Left cardiac atrium (tissue), 4 donors: Measurements from ENCODE around the gene ITPR2. TPM values are rescaled to one million over a fixed set of nuclear protein-coding genes. Genes with fewer than 3 reads are reported as not detected.

Source experiments
- ATAC-seq, 2 donors: fragments of 200-7000 bp; cut with Tn5 transposase; one replicate each; pipeline ENCODE4 v1.9.1; 2020; ENCODE audit warnings: mild to moderate bottlenecking in 2 of 2, moderate library complexity in 2 of 2
- DNase-seq: peaks from one replicate; pipeline ENCODE4 v3.0.0-alpha.2; 2020
- intact Hi-C, 2 donors: fragments of 100-400 bp; cut with DNase I; formaldehyde crosslinking; loops; one replicate each; pipeline versions ENCODE4 v1.14.1 to v1.15.1; 2022 to 2023
- total RNA-seq, 2 donors: library from RNA; stranded (reverse); fragmentation: NEBNext Ultra II Directional; extraction: Animal tissue kit (Norgen Biotek cat#: 25700); gene quantifications; one replicate each; pipeline ENCODE4 v1.2.1, GENCODE V29; 2021
- donor health status: DM: no; HTN: yes; CAD: no.
- donor health status: DM: no; HTN: yes; CAD: no; lungs with severe emphysema.
- donor health status: DM: yes; HTN: yes; CAD: no.
- donor health status: Dilated cardiomyopathy.

The ITPR2 gene
- total RNA-seq, 2 donors from 2014 or later, result 25.4 to 26.7 TPM

DNA sequence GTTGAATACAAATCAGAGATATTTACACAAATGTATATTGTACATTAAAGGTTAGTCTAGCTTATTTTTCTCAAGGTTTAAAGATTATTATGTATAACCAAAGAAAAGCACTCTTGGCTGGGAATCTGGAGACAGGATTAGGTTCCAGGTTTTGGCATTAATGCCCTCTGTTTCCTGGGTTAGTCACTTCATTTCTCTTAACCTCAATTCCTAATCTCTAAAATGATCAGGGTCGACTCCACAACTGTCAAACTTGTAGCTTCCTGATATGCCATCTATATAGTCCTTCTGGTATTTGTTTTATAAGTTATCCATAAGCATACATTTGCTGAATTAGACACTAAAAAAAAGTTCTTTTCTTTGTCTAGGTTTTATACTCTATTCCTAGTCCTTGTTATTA lies 2.6 kb downstream of the ITPR2 start:
- ATAC-seq, result no peak
- DNase-seq, result no peak
- intact Hi-C loops, result loop anchor here in 1 of 2 donors (10.0 kb wide), 1 partner anchor 54 kb away; no protein-coding TSS in a partner anchor

DNA sequence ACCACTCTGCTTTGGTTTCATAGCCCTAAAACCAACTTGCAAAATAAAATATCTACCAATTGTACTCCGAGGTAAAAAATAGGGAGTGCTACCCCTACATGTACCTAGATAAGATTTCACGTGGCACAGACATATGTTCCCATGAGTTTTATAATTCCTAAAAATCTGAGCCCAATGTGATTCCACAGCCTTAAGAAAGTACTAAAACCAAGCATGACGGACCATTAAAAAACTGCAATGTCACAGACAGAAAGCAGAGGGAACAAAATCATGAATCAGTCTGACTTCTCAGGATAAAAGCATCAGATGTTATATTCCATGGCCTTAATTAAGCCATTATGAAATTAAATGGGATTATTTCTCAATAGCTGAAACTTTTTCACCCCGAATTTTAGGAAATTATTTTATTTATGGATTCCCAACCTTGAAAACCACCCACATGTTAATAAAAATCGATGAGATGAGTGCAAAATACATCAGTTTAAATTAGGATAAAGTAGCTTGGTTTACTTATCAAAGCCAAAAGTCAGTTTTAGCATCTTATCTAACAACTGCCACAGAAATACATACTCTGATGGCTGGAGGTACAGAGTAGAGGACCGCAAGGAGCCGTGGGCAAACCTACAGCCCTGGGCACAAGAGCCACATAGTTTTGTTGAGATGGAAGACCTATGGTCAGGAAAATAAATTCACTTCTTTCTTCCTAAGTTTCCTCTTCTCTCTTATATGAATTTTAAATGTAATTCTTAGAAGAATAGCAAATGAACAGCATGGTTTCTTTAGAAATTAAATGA lies 4.5 kb downstream of the ITPR2 start:
- DNase-seq, result no peak
- no peak for ATAC-seq
- intact Hi-C loops, result no loop called here

DNA sequence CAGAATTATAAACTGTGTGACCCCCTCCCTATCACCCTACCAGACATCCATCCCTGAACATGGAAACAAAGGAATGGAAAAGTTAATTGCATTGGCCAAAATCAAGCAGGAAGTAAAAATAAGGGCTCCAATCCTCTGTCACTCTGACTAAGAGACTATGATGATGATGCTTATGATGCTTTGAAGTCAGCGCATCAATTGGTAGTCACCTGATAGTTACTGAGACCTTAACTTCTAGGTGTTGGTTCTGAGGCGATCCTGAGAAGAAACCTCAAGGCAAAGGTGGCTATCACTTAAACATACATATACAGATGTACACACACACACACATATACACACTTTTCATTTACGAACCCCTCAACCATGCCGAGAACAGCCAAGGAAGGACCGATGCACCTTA lies 6.6 kb downstream of the ITPR2 start:
- DNase-seq (no peak), ATAC-seq (no peak)
- intact Hi-C loops, result no loop called here

DNA sequence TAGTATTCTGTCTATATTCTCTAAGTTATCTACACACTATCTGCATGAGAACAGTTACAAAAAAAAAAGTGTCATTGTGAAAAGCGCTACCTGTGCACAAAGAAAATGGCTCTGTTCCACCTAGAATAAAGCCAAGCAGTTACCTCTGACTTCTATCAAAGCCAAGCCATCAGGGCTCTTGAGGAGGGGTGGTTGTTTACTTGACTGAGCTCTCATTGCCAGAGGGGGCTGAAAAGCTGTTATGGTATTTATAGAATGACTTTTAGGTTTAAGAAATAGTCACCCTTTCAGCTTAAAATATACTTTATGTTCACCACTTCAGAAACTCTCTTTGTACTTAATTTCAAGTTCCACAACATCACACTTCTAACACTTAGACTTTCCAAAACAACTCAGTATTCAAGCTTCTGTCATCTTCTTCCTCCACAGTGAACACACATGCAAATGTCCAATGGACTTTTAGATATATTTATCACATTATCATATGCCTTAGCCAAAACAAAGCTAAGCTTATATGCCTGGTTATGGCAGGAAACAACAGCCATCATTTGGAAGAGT lies 7.5 kb downstream of the ITPR2 start:
- intact Hi-C loops, result no loop called here
- DNase-seq (no peak), ATAC-seq (no peak)

DNA sequence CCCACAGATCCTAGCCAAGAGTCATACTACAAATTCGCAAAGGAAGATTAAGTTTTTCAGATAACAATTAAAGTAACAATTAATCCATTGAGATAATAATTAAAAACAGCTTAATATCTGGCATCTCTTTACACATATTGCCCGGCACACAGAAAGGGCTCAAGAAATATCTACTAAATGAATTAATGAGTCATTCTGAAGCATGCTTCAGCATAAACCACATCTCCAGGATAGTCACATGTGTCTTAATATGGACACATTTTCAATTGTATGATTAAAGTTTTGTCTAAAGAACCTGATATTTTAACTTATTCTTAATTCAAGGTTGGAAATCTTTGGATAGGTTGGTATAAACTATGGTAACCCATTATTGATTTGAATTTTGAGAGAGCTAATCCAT lies 9.6 kb downstream of the ITPR2 start:
- no peak for ATAC-seq
- intact Hi-C loops, result no loop called here

DNA sequence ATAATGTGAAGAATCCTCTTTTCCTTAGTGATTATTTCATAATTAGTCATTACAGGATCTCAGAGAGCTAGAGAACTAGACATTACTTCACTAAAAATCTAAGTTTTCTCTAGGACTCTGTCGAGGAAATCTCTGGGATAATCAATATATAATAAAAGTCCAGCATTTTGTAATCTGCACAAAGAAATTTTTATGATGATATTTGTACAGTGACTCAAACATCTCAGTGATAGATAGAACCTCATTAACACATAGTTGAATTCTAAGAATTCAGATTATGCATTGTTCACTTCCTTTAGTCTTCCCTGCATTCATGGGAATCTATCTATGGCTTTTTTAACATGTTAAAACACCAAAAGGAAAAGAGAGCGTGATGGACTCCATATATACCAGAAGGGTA lies 11.0 kb downstream of the ITPR2 start:
- DNase-seq, result no peak
- ATAC-seq, result no peak
- intact Hi-C loops, result no loop called here

More for the DNA sequence above, 9.6 kb downstream of the ITPR2 start:
- DNase-seq, result no peak

DNA sequence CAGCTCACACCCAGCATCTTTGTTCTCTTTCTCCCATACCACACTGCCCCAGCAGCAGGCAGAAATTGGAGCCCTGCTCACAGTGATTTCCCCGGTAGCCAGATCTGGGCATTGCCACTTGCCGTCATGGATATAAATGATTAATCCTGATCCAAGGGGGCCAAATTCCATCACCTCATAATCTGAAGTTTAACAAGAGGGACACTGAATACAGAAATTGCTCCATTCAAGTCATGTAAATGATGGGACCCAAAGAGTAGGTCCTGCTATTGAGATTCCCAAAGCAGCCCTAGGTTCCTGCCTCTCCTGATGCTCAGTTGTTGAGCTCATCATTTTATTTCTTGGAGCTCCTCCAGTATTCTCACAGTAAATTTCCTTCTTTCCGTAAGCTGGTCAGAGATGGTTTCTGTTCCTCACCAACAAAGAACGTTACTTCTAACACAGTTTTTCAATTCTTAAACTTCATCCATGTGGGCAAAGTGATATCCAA lies 11.7 kb downstream of the ITPR2 start:
- DNase-seq (no peak), ATAC-seq (peak; percentile 47 to 84)
- intact Hi-C loops, result no loop called here

DNA sequence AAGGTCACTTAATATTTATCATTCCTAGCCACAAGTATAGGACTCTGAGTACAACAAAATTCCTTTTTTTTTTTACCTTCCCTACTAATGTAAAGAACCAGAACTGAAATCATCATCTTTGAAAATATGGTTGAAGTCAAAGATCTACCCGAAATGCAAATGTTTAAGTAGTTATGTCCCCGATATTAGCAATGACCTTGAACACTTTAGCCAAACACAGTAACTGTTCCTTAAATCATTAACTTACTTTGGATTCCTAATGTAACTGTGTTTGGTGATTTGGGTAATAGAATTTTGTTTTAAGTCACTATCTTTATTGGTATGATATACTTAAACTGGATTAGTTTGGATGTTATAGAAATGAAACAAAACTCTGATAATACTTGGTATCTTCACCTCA lies 14.4 kb downstream of the ITPR2 start:
- intact Hi-C loops, result no loop called here

DNA sequence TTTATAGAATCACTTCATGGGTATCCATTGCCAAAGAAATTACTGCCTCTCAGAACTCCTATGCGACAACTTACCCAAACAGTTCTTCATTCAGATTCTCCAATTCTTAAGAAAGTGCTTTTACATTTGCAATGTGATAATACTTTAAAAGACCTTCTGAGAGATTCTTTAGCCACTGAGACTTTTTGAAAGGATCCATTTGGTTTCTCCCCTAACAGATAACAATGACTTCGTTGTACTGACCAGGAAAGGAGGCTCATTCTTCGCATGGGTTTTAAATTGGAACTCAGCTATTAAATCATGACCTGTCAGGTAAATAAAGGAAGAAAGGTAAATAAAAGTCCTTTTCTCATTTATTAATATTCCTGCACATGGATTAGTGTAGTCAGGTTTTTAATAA lies 14.8 kb downstream of the ITPR2 start:
- ATAC-seq, result no peak

More for the DNA sequence above, 14.4 kb downstream of the ITPR2 start:
- DNase-seq, result no peak
- no peak for ATAC-seq

DNA sequence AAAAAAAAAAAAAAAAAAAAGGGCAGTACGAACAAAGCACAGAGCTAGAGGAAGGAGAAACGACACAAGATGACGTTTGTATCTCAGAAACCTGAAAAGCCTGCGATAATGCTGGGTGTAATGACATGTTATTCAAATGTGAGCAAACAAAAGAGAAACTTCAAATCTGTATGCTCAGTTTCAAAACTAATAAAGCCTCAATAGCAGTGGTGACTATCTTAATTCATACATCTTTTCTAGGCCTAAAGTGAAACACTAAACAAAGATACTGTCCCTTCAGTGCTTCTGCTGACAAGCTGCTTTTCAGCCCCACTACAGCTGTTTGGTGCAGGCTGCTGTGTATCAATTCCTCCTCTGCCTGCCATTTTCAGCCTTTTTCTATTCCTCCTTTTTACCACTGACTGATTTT lies 15.8 kb downstream of the ITPR2 start:
- DNase-seq (no peak), ATAC-seq (no peak)
- intact Hi-C loops, result no loop called here

More for the DNA sequence above, 14.8 kb downstream of the ITPR2 start:
- DNase-seq, result no peak
- intact Hi-C loops, result no loop called here

DNA sequence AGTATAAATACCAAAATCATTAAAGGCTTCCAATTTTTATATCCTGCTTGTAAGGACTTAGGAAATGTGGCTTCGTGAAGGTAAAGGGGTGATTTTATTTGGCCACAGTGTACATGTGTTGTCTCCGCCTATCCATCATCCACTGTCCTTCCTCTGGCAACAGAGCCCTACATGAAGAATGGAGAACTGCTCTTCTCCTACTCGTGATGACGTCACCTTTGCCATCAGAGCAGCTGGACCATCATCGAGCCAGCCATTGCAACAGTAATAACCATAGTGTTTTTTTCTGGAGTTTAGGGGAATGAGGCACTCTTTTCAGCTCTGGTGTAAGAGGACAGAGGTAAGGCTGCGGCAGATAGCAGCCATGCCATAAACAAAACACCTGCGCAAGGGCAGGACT lies 19.2 kb downstream of the ITPR2 start:
- ATAC-seq (no peak), DNase-seq (no peak)
- intact Hi-C loops, result no loop called here

DNA sequence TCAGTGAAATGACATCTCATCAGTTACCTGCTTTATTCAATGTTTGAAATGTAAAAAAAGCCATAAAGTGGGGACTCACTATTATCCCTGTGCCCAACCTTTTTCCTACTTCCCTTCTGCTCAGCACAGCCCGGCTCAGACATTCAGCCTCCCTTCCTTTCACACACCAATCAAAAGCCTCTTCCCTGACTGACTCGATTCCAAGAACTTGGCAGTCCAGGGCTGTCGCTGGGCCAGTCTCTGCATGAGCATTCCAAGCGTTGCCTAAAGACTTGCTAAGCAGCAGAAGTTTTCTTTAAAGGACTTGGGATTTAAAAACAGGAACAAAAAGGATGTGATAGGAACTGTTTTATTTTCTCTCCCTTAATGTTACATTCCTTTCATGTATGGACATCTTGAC lies 22.7 kb downstream of the ITPR2 start:
- intact Hi-C loops, result no loop called here
- DNase-seq (peak; percentile 73), ATAC-seq (peak; percentile 97)

DNA sequence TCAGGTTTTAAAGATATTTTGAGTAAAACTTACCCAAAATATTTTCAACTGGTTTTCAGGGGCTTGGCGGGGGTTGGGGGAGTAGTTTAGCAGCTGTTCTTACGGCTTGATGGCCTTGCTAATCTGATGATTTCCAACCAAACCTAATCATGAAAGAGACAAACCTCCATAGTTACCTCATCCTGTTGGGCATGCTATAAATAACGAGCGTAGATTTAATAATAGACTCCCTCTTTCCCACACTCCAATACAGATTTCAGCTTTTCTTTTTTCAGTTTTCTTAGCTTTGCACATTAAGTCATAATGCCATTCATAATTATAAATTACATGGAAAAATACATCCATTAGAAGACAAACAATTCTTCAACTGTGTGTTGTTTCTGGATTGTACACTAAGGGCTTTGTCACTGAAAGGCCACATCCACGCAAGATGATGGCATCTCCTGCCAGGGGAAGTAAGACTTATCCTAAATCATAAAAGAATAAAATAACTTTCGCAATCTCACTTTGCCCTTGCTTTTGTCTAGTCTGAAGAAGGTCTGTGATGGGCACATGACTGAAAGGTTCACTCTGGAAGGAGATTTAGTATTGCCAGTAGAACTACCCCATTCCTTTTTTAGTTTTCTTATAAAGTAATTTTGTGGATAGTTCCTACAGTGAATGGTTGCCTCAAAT lies 23.2 kb downstream of the ITPR2 start:
- ATAC-seq (peak in 1 of 2 donors; percentile 17), DNase-seq (no peak)
- intact Hi-C loops, result no loop called here

DNA sequence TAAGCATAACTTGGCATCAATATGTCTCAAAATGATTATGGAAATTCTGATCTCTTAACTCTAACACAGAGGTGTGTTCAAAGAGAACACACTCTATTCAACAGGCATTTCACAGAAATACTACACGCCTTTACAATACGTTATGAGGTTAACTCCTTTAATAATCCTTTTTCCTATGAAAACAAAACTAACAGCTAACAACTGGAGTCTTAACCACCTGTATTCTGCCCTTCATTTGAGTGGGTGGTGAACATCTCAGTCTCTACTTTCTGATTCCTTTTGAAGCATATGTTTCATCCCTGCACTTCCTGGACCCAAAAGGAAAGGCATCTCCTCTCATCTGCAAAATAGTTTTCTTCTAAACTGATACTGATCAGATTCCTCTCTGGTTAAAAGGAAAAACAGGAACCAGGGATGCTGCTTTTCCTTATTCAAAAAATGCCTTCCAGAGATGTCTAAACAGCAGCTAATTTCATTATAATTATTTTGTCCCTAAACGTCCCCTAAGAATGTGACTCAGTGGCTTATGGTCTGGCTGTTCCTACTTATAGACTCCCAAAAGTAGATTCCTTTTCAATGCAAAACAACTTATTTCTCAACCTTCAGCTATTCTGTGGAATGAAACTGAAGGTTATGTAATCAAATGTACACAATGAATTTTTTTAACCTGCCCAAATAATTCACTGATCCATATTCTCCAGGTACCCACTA lies 24.1 kb downstream of the ITPR2 start:
- intact Hi-C loops, result no loop called here
- no peak for DNase-seq
- ATAC-seq, result no peak

DNA sequence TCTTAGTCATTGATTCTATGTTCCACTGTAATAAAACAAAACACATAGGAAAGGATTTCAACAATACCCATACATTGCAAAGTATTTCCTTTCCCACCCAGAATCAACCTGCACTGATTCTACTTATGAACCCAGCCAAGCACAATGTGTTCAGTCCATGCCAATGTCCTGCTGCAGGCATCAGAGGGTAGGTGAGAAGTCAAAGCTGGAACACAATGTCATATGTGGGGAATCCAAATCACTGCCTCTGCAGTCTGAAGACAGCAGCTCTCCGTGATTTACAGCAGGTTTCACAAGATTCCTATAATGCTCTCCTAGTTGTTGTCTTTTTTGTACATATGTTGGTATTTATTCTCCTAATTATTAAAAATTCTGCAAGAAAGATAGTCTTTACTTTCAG lies 25.7 kb downstream of the ITPR2 start:
- ATAC-seq (no peak), DNase-seq (no peak)
- intact Hi-C loops, result no loop called here

DNA sequence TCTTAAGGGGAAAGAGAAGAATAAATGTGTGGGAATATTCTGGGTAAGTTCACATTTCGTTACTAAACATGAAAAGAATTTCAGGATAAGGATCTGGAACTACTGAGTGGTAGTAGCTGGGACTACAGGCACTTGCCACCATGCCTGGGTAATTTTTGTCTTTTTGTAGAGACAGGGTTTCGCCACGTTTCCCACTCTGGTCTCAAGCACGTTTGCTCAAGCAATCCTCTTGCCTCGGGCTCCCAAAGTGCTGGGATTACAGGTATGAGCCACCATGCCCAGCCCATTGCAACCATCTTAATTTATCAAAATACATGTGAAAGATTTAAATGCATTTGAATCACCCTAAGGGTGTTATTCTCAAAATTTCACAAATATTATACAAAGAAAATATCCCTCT lies 26.4 kb downstream of the ITPR2 start:
- ATAC-seq (no peak), DNase-seq (no peak)
- intact Hi-C loops, result no loop called here

DNA sequence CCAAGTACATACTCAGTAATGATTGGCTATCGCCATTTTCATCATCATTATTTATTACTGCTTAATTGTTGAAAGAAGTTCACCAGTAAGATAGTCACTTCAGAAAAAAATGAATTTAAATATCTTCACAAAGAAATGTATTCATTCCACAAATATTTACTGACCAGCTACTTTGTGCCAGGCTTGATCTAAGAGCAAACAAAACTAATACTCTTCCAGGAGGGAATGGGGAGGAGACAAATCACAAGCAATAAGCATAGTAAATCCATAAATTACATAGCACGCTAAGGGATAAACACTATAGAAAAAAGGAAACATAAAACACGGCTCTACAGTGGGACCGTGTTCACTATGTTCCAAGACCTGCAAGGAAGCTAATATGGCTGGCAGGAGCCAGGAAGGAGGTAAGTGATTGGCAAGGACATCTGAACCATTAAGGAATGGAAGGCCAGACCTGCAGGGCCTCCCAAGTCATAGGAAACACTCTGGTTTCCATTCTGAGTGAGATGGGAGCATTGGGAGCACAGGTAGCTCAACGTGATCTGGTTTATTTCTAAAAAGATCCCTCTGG lies 27.5 kb downstream of the ITPR2 start:
- ATAC-seq (no peak), DNase-seq (no peak)
- intact Hi-C loops, result no loop called here

DNA sequence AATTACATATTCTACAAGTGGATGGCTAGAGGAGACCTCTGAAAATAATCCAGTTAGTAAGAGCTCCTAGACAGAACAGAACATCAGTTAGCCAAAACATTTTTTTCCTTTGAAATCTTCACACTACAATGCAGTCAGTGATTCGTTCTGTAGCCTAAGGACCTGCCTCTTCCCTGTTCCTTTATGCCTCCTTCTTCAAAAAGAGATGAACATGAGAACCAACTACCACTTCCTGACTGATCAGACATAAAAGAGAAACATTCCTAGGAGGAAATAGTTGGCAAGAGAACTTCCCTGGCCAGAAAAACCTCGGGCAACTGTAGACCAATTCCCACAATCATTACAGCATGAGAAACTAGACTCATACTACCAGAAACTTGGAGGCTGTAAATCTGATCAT lies 29.4 kb downstream of the ITPR2 start:
- ATAC-seq, result peak in 1 of 2 donors; percentile 27
- intact Hi-C loops, result no loop called here
- no peak for DNase-seq

DNA sequence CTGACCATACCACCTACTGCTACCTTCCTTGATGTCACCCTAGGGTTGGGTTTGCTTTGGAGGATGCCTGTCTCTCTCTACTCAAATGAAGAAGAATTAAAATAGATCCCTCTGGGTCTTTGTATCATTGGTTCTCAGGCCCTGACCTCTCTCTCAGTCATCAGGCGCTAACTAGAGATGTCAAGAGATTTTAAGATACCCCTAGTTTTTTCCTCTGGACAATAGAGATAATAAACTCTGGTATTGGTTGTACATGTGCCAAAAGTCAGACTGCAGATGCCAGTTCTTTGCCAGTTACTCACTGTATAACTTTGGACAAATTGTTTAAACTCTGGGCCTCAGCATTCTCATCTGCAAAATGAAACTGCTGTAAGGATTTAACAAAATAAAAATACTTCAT lies 31.5 kb downstream of the ITPR2 start:
- intact Hi-C loops, result no loop called here
- no peak for ATAC-seq
- no peak for DNase-seq
